H1 (cell line): Measurements from ENCODE around the gene HACD4. TPM values are rescaled to one million over a fixed set of nuclear protein-coding genes. Genes with fewer than 3 reads are reported as not detected.

Experiments used
- CTCF ChIA-PET: fragments of 300-600 bp; sonication (Branson Sonifier 250); formaldehyde crosslinking; loops from one replicate; lab custom pipeline; 2021; ENCODE audit not compliant: partially characterized antibody; lab: Charles Lee
- POLR2A ChIA-PET: fragments of 300-600 bp; sonication (Branson Sonifier 250); formaldehyde crosslinking; loops from one replicate; lab custom pipeline; 2021; ENCODE audit warnings: inconsistent platforms; ENCODE audit not compliant: partially characterized antibody; lab: Charles Lee
- DNase-seq, 2 experiments: peaks; one replicate each; pipeline versions ENCODE4 v3.0.0 to v3.0.0-alpha.2; 2010 to 2022; ENCODE audit warnings: low spot score in 2 of 2, low read depth in 1 of 2, mixed read lengths in 1 of 2
- FAIRE-seq: peaks from 2 replicates; lab custom pipeline; 2011; peaks lifted over from hg19 to GRCh38; lab: Jason Lieb, UNC
- H2AFZ ChIP-seq: 2 replicates; pipeline ENCODE4 v1.8.1; 2012; ENCODE audit warnings: low read length, inconsistent platforms
- H2AK5ac ChIP-seq: 2 replicates; pipeline ENCODE4 v1.6.1; 2013; ENCODE audit warnings: low read depth, low read length
- H2BK120ac ChIP-seq: replicated peaks from 2 replicates; pipeline ENCODE3; 2013; ENCODE audit warnings: low read depth, low read length, inconsistent platforms
- H2BK12ac ChIP-seq: 2 replicates; pipeline ENCODE4 v1.6.1; 2013; ENCODE audit warnings: low read depth, low read length
- H2BK15ac ChIP-seq: 2 replicates; pipeline ENCODE4 v1.6.1; 2013; ENCODE audit warnings: low read length
- H2BK20ac ChIP-seq: 2 replicates; pipeline ENCODE4 v1.6.1; 2013; ENCODE audit warnings: low read length
- H2BK5ac ChIP-seq: 2 replicates; pipeline ENCODE4 v1.6.1; 2013; ENCODE audit warnings: low read depth, low read length
- H3K14ac ChIP-seq: 2 replicates; pipeline ENCODE4 v1.6.1; 2013; ENCODE audit warnings: inconsistent platforms; ENCODE audit not compliant: insufficient read length
- H3K18ac ChIP-seq: 2 replicates; pipeline ENCODE4 v1.6.1; 2013; ENCODE audit warnings: low read length; ENCODE audit errors: extremely low read depth
- H3K23ac ChIP-seq: 2 replicates; pipeline ENCODE4 v1.6.1; 2013; ENCODE audit warnings: inconsistent platforms; ENCODE audit not compliant: insufficient read length
- H3K23me2 ChIP-seq: 2 replicates; pipeline ENCODE4 v1.6.1; 2013; ENCODE audit warnings: low read depth, low read length
- H3K27ac ChIP-seq: 2 replicates; pipeline ENCODE4 v1.6.1; 2011; ENCODE audit warnings: low read depth, low read length, inconsistent platforms
- H3K27me3 ChIP-seq, 4 experiments: replicated peaks in 1 of 4; 1 replicate in 1 of 4; 2 replicates in 3 of 4; pipeline versions ENCODE4 v1.6.1 to v1.8.1; 2011 to 2013; ENCODE audit warnings: low read length in 3 of 4, mild to moderate bottlenecking in 3 of 4, inconsistent platforms in 2 of 4, mixed read lengths in 2 of 4, moderate library complexity in 1 of 4; ENCODE audit not compliant: control insufficient read depth in 3 of 4, insufficient read depth in 3 of 4; ENCODE audit errors: extremely low read depth in 1 of 4
- H3K36me3 ChIP-seq, 4 experiments: 2 replicates each; pipeline versions ENCODE4 v1.6.1 to v1.8.1; 2011 to 2013; ENCODE audit warnings: mild to moderate bottlenecking in 4 of 4, low read length in 3 of 4, moderate library complexity in 2 of 4, control low read depth in 1 of 4, inconsistent platforms in 1 of 4; ENCODE audit not compliant: insufficient read depth in 4 of 4, control insufficient read depth in 2 of 4
- H3K4ac ChIP-seq: replicated peaks from 2 replicates; pipeline ENCODE3; 2013; ENCODE audit warnings: low read length, low read depth, mixed read lengths, inconsistent platforms; ENCODE audit not compliant: insufficient read length
- H3K4me1 ChIP-seq, 4 experiments: replicated peaks in 1 of 4; 1 replicate in 1 of 4; 2 replicates in 3 of 4; pipeline versions ENCODE4 v1.6.1 to v1.8.1; 2011 to 2013; ENCODE audit warnings: low read length in 3 of 4, inconsistent platforms in 2 of 4, mixed read lengths in 1 of 4; ENCODE audit not compliant: insufficient read depth in 4 of 4, control insufficient read depth in 3 of 4
- H3K4me2 ChIP-seq, 2 experiments: 2 replicates each; pipeline versions ENCODE4 v1.6.1 to v1.8.1; 2011 to 2013; ENCODE audit warnings: low read depth in 2 of 2, low read length in 2 of 2, control low read depth in 1 of 2, inconsistent platforms in 1 of 2, mild to moderate bottlenecking in 1 of 2; ENCODE audit not compliant: insufficient read depth in 1 of 2
- H3K4me3 ChIP-seq, 4 experiments: fragments of 200-600, 300-600 bp in 1 of 4; sonication (generic), shearing (Covaris generic), sonication (Bioruptor Twin) in 1 of 4; 2 replicates each; pipeline versions ENCODE4 v1.5.1 to v1.8.1; 2011 to 2016; ENCODE audit warnings: low read length in 4 of 4, low read depth in 3 of 4, control low read depth in 2 of 4, inconsistent platforms in 2 of 4, mild to moderate bottlenecking in 2 of 4, mixed read lengths in 1 of 4, moderate library complexity in 1 of 4; ENCODE audit not compliant: insufficient read depth in 2 of 4; ENCODE audit errors: extremely low read depth in 1 of 4
- H3K56ac ChIP-seq: replicated peaks from 2 replicates; pipeline ENCODE3; 2013; ENCODE audit warnings: low read depth, mild to moderate bottlenecking, mixed read lengths, low read length, inconsistent platforms; ENCODE audit not compliant: insufficient read length
- H3K79me1 ChIP-seq: 2 replicates; pipeline ENCODE4 v1.6.1; 2013; ENCODE audit warnings: low read depth, low read length, control low read depth
- H3K79me2 ChIP-seq, 2 experiments: 2 replicates each; pipeline versions ENCODE4 v1.6.1 to v1.8.1; 2012 to 2013; ENCODE audit warnings: low read length in 2 of 2, mild to moderate bottlenecking in 2 of 2, inconsistent platforms in 1 of 2; ENCODE audit not compliant: insufficient read depth in 2 of 2, control insufficient read depth in 1 of 2
- H3K9ac ChIP-seq, 4 experiments: replicated peaks in 1 of 4; 1 replicate in 1 of 4; 2 replicates in 3 of 4; pipeline versions ENCODE4 v1.6.1 to v1.8.1; 2011 to 2013; ENCODE audit warnings: low read depth in 3 of 4, low read length in 3 of 4, control low read depth in 2 of 4, mild to moderate bottlenecking in 2 of 4, moderate library complexity in 2 of 4, inconsistent platforms in 1 of 4; ENCODE audit errors: extremely low read depth in 1 of 4
- H3K9me3 ChIP-seq, 2 experiments: 2 replicates each; pipeline versions ENCODE4 v1.6.1 to v1.8.1; 2012 to 2013; ENCODE audit warnings: mild to moderate bottlenecking in 2 of 2, moderate library complexity in 2 of 2, control low read depth in 1 of 2, inconsistent platforms in 1 of 2, low read depth in 1 of 2, low read length in 1 of 2, mixed read lengths in 1 of 2; ENCODE audit not compliant: insufficient read depth in 2 of 2
- H4K20me1 ChIP-seq, 2 experiments: replicated peaks in 1 of 2; 2 replicates each; pipeline versions ENCODE3 to v1.8.1; 2011 to 2013; ENCODE audit warnings: inconsistent platforms in 2 of 2, low read length in 2 of 2, mild to moderate bottlenecking in 1 of 2; ENCODE audit not compliant: insufficient read depth in 2 of 2, control insufficient read depth in 1 of 2
- H4K5ac ChIP-seq: 2 replicates; pipeline ENCODE4 v1.6.1; 2013; ENCODE audit warnings: low read length, low read depth, mixed read lengths, inconsistent platforms; ENCODE audit not compliant: insufficient read length
- H4K8ac ChIP-seq: 2 replicates; pipeline ENCODE4 v1.8.0; 2013; ENCODE audit warnings: mild to moderate bottlenecking, moderate library complexity, low read length, inconsistent platforms; ENCODE audit not compliant: insufficient read depth; ENCODE audit errors: extremely low read depth
- H4K91ac ChIP-seq: replicated peaks from 2 replicates; pipeline ENCODE3; 2013; ENCODE audit warnings: low read length, mixed read lengths, inconsistent platforms; ENCODE audit not compliant: insufficient read length
- CHD2 ChIP-seq: IDR thresholded peaks from 2 replicates; pipeline ENCODE4 v1.6.1; 2012; ENCODE audit warnings: low read length, improper control_type of control experiment
- TBP ChIP-seq: IDR thresholded peaks from 2 replicates; pipeline ENCODE4 v1.6.1; 2011; ENCODE audit warnings: low read depth, low read length, improper control_type of control experiment
- WGBS, 2 experiments: shearing (Covaris generic) in 1 of 2; methylation state at CpG; one replicate each; pipeline versions ENCODE4 v1.1.6 to v1.1.7; 2013 to 2015; ENCODE audit warnings: low lambda C conversion rate in 2 of 2, mixed read lengths in 2 of 2, inconsistent platforms in 1 of 2, low coverage in 1 of 2, missing lambda C conversion rate in 1 of 2; ENCODE audit not compliant: insufficient replicate concordance in 2 of 2, insufficient coverage in 1 of 2, insufficient read length in 1 of 2; ENCODE audit errors: extremely low coverage in 1 of 2, missing lambda C conversion rate in 1 of 2; 5-methylcytosine and 5-hydroxymethylcytosine counted together
- polyA plus RNA-seq, 7 experiments: library from polyadenylated mRNA; depleted of rRNA in 3 of 7; stranded (reverse) in 5 of 7; unstranded in 2 of 7; fragments of >200 nt in 5 of 7; fragments of 200-250 nt in 2 of 7; gene quantifications; 1 replicate in 5 of 7; 2 replicates in 1 of 7; 4 replicates in 1 of 7; pipeline versions ENCODE4 v1.2.1 to v1.2.3, GENCODE V29; 2011 to 2013; ENCODE audit warnings: missing spikeins in 2 of 7, mixed read lengths in 2 of 7
- total RNA-seq: library from RNA; stranded (reverse); fragmentation: NEBNext Ultra II Directional; extraction: Animal tissue kit (Norgen Biotek cat#: 25700); gene quantifications from 2 replicates; pipeline ENCODE4 v1.2.1, GENCODE V29; 2021

Gene HACD4
- total and polyA plus RNA-seq, 2 of the 8 experiments (the other 6 are each of a cell fraction or from before 2014, with no cell fraction given) = 0.65 to 0.86 TPM

- DNase-seq (no peak), FAIRE-seq (no peak)
- Histone ChIP-seq H3K4me2 (no peak overlapping the region), H3K36me3 (no peaks in the 10 kb centered on the region), H3K79me2 (no peaks in the 10 kb centered on the region), H2BK15ac (no peak overlapping the region), H3K14ac (no peak overlapping the region), H2BK12ac (no peak overlapping the region), H4K20me1 (no peaks in the 10 kb centered on the region), H2AFZ (no peak overlapping the region), H3K18ac (no peak overlapping the region), H3K27me3 (no peaks in the 10 kb centered on the region), H3K56ac (no peak overlapping the region), H2BK5ac (no peak overlapping the region), H2BK120ac (no peak overlapping the region), H3K9me3 (no peaks in the 10 kb centered on the region), H2BK20ac (no peak overlapping the region), H3K27ac (no peak overlapping the region), H4K8ac (no peak overlapping the region), H2AK5ac (no peak overlapping the region), H4K91ac (no peak overlapping the region), H3K4me1 (peaks cover 0 to 2% (median 0%) of the 10 kb centered on the region in 4 experiments; a peak in 1 of 7 replicates), H3K4me3 (no peak overlapping the region), H3K23me2 (no peaks in the 10 kb centered on the region), H4K5ac (no peak overlapping the region), H3K79me1 (no peaks in the 10 kb centered on the region), H3K4ac (no peak overlapping the region), H3K23ac (no peak overlapping the region), H3K9ac (no peak overlapping the region)
- no peak for TF ChIP-seq CHD2
- no peak for TF ChIP-seq TBP
- WGBS, 2 experiments = 75% methylated on average over 1 of the region's 1 CpG; no CpG with 5 or more reads in 1 of the 2 experiments
- CTCF ChIA-PET = interaction anchor here (0.6 kb wide), 1 partner anchor 153 kb away, joined by 3 read pairs; no protein-coding TSS in a partner anchor
- POLR2A ChIA-PET = no interaction called here
Observed at GRCh38 chr9:21001581-21001980, 29.9 kb downstream of the HACD4 start.
